Posterior vena cava (tissue), 2 donors: ENCODE data around the gene IKBKG. TPM values are rescaled to one million over a fixed set of nuclear protein-coding genes. Genes with fewer than 3 reads are reported as not detected.
"Not testable (repeated sequence)": the region's sequence is repeated elsewhere in the genome, so short reads cannot be mapped to it uniquely, and the experiment has no call there.

Experiments
- DNase-seq: peaks from one replicate; pipeline ENCODE4 v3.0.0-alpha.2; 2020; ENCODE audit warnings: low spot score
- intact Hi-C, 2 donors: fragments of 100-400 bp; cut with DNase I; formaldehyde crosslinking; loops; one replicate each; pipeline versions ENCODE4 v1.14.1 to v1.14.2; 2022 to 2023
- total RNA-seq, 2 donors: library from RNA; stranded (reverse); fragmentation: NEBNext Ultra II Directional; extraction: Animal tissue kit (Norgen Biotek cat#: 25700); gene quantifications; one replicate each; pipeline ENCODE4 v1.2.1, GENCODE V29; 2021
- donor health status: DM: yes; HTN: yes; CAD: no.
- donor health status: DM: yes; HTN: yes; CAD: no.

Gene IKBKG
- total RNA-seq, 2 donors from 2014 or later, result 24.2 to 25.6 TPM

DNA sequence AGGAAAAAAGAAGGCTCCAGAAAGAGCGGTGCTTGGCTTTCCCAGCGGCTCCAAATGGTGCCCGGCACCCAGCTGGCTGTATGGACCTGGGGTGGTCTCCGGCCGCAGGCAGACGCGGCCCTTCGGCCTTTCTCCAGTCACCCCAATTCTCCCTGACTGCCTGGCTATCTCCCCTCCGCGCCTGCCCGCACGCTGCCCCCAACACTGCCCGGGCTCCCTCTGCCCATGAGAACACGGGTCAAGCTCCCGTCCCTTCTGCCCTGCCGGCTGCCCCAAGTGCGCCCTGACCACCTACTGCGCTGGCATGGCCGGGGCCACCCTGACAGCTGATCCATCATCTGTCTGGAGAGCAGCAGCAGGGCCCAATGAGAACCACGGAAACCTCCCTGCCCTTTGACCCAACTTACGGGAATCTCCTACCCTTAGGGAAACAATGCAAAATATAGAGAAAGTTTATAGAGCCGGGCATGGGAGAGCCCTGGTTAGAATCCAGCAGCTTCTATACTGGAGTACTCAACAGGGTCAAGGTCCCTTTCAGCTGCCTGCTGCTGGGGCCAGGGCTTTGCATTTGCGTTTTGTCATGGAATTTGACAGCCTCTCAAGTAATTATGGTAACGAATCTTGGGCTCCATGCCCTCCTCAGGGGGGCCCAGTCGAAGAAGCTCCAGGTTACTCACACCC, 30.2 kb upstream of the IKBKG start:
- intact Hi-C loops, result loop anchor here in 1 of 2 donors (5.0 kb wide), 1 partner anchor 740 kb away; no protein-coding TSS in a partner anchor
- DNase-seq, result no peak

DNA sequence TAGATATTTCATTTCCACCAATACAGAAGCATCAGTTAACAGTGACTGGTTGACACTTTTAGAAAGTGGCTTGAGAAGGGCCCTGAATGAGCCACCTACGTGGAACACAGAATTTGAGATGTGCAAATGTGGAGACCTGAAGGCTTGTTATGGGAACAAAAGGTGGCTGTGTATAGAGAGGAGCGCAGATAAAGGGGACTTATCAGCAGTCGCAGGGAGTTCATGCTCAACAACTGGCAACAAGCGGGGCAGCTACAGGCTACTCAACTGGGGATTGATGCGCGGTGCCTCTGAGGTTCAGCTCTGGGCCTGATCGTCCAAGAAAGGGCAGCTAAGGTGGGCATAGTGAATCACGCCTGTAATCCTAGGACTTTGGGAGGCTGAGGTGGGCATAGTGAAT, 28.0 kb upstream of the IKBKG start:
- intact Hi-C loops, result loop anchor here in 1 of 2 donors (5.0 kb wide), 1 partner anchor 742 kb away; no protein-coding TSS in a partner anchor
- DNase-seq, result no peak

DNA sequence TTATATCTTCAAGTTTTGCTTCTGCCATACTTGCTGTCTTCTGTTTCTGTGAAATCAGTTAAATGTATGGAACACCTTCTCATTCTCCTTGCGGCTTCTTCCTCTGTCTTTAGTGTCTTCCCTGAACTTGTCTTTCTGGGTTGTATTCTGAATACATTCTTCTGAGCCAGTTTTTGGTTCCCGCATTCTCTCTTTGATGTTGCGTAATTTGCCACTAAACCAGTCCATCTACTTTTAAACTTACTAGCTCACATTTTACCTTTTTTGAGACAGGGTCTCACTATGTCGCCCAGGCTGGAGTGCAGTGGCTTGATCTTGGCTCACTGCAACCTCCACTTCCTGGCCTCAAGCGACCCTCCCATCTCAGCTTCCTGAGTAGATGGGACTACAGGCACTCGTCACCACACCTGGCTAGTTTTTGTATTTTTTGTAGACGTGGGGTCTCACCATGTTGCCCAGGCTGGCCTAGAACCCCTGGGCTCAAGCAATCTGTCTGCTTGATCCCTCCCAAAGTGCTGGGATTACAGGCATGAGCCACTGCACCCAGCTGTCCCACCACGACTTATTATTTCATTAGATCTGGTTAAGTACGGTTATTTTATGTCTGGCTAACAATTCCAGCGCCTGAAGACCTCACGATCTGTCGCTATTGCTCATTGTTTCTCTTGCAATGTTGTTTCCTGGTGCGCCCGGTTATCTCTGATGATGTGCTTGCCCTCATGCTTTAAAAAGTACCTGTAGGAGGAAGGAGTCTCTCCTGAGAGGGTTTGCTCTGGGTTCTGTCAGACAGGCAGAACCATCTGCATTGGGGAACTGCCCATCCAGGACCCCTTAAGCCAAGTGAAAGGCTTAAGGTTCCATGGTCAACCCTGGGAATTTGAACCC, 21.6 kb upstream of the IKBKG start:
- intact Hi-C loops, result no loop called here
- DNase-seq, result no peak

DNA sequence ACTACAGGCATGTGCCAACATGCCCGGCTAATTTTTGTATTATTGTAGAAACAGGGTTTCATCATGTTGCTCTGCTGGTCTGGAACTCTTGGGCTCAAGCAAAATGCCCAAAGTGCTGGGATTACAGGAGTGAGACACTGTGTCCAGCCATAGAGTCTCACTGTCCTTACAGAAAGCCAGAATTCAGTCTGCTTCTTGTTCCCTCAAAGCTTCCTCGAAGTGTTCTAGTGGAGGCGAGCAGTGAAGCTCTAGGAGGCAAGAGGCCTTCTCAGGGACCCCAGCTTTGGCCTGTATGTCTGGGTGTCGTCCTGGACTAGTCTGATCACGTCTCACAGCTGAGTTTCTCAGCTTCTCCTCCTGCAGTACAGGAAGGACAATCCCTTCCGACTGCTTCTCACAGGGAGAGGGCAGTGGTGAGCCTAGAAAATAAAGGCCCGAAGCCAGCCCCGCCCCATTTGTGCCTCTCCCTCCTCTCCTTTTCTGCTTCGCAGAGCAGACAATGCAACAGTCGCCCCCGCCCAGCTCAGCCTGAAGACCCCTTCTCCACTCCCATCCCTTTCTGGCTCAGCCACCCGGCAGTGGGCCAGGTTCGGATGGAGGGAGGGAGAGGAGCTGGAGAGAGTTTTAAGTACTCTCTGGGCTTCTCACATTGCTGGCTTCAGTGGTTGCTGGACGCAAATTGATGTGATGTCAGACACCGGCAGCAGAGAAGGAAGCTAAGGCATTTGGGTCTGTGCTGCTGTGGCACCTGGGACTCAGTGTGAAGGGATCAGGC, 20.3 kb upstream of the IKBKG start:
- peak; percentile 94 for DNase-seq

DNA sequence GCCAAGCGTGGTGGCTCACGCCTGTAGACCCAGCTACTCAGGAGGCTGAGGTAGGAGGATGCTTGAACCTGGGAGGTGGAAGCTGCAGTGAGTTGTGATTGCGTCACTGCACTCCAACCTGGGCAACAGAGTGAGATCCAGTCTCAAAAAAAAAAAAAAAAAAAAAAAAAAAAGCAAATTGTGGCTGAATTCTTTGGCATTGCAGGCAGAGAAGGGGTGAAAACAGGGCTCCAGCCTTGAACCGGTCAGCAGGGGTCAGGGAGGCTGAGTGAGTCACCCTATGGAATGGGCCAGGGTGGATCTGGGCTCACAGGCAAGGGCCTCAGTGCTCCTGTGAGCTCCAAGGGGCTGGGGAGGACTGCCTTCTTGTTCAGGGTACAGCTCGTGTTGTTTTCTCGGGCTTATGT, 18.2 kb upstream of the IKBKG start:
- intact Hi-C loops, result no loop called here
- DNase-seq, result no peak

More for the DNA sequence above, 20.3 kb upstream of the IKBKG start:
- intact Hi-C loops, result no loop called here

DNA sequence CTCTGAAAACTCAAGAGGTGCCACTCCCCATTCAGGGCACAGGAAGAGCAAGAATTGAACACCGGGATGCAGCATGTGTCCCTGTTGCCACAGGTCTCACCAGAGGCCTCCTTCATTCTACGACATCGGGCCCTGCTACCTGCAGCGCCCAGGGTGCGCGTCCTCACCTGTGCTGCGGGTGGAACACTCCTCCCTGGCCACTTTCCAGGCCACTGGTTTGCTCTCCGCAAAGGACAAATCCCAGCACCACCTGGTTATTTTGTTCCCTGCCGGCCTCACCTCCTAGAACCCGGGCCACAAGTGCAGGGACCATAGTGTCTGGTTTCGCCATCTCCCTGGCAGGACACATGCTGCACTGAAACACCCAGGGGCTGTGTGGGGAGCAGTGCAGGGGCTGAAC, 17.1 kb upstream of the IKBKG start:
- no peak for DNase-seq
- intact Hi-C loops, result loop anchor here in 1 of 2 donors (5.0 kb wide), 1 partner anchor 43 kb away; the partner anchor contains the start of gene UBL4A

DNA sequence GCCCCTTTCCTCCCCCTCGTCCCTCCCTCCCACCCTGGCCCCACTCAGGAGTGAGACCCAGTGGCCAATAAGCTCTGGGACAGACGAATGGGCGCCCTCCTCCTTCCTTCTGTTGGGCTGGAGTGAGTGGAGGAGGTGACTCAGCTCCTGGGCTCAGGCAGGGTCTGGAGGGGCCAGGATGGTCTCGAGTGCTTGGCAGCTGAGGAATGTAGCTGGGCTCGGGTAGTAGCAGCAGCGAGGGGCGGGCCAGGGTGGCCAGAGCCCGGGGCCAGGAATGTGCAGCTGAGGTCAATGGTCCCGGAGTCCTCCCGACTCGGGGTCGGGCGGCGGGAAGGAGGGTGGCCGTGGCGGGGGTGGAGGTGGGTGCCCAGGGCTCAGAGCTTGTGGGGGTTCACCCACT, 15.8 kb upstream of the IKBKG start:
- no peak for DNase-seq
- intact Hi-C loops, result loop anchor here in 1 of 2 donors (5.0 kb wide), 1 partner anchor 44 kb away; the partner anchor contains the start of gene UBL4A

DNA sequence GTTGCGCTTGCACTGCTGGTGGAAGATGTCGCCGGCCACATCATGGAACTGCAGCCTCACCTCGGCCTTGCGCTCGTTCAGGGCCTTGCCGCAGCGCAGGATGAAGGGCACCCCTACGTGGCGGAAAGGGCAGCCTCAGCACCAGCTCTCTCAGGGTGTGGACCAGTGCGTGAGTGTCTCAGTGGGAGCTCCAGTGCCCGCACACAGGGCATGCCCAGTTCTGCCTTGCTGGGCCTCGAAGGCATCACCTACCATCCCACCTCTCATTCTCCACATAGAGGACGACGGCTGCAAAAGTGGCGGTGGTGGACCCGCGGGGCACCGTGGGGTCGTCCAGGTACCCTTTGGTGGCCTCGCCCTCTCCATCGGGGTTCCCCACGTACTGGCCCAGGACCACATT, 14.7 kb upstream of the IKBKG start:
- no peak for DNase-seq

DNA sequence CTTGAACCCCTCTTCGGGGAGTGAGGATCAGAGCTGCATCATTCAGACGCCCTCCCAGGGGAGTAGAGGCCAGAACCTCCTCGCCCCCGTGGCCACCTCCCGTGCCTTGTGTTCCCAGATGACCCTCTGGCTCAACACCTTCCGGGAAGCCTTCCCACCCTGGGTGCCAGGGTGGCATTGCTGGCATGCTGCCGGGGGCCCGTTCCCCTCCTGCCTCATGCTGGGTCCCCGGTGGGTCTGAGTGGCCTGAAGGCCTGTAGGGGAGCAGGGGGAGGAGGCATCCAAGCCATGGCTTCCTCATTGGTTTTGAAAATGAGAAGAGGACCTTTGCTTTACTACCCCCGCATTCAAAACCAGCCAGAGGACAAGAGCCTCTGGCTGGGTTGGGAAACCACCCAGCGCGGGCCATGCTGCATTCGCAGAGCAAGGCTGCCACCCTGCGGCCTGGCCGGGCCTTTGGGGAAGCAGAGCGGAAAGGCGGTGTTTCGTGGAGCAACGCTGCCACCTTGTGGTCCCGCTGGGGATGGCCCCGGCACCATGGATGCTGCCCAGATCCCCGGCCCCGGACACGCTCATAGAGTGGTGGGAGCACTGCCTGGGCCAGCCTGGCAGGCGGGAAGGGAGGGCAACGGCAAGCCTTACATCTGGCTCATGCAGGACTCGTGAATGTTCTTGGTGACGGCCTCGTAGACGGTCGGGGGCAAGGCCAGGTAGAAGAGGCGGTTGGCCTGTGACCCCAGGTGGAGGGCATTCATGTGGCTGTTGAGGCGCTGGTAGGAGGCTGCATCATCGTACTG, 12.7 kb upstream of the IKBKG start:
- intact Hi-C loops, result loop anchor here in 1 of 2 donors (5.0 kb wide), 1 partner anchor 47 kb away; the partner anchor contains the start of gene UBL4A
- DNase-seq, result peak; percentile 97

More for the DNA sequence above, 14.7 kb upstream of the IKBKG start:
- intact Hi-C loops, result loop anchor here in 1 of 2 donors (5.0 kb wide), 1 partner anchor 45 kb away; the partner anchor contains the start of gene UBL4A

DNA sequence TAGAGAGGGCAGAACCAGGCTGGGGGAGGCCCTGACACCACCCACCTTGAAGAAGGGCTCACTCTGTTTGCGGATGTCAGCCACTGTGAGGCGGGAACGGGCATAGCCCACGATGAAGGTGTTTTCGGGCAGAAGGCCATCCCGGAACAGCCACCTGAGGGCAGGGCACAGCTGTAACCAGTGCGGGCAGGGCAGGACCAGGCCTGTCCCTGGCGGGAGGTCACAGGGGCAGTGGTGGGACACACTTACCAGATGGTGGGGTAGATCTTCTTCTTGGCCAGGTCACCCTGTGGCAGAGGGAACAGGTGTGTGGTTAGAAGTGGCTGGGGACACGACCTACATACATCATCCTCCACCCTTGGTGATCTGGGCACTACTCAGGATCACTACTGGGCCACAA, 11.5 kb upstream of the IKBKG start:
- intact Hi-C loops, result no loop called here
- DNase-seq, result no peak

DNA sequence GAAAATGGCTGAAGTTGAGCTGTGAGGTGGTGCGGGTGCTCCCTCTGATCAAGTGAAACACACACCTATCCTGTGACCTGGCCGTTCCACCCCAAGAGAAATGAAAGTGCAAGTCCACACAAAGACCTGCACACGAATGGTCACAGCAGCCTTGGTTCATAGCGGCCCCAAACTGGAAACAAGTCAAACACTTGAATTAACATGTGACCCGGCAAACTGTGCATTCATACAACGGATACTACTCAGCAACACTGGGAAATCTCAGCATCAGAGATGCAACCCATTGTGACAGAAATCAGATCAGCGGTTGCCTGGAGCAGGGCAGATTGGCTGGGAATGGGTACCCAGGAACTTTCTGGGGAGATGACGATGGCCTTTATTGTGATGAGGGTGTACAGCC, 8.3 kb upstream of the IKBKG start:
- intact Hi-C loops, result no loop called here

DNA sequence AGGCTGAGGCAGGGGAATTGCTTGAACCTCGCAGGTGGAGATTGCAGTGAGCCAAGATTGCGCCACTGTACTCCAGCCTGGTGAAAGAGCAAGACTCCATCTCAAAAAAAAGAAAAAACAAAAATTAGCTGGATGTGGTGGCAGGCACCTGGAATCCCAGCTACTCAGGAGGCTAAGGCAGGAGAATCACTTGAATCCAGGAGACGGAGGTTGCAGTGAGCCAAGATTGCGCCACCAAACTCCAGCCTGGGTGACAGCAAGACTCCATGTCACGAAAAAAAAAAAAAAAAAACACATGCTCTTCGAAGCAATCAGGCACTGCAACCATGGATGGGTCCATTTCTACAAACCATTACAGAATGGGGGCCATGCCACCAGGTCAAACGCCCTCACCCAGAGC, 7.1 kb upstream of the IKBKG start:
- DNase-seq, intact Hi-C loops: not testable (repeated sequence)

More for the DNA sequence above, 8.3 kb upstream of the IKBKG start:
- no peak for DNase-seq

DNA sequence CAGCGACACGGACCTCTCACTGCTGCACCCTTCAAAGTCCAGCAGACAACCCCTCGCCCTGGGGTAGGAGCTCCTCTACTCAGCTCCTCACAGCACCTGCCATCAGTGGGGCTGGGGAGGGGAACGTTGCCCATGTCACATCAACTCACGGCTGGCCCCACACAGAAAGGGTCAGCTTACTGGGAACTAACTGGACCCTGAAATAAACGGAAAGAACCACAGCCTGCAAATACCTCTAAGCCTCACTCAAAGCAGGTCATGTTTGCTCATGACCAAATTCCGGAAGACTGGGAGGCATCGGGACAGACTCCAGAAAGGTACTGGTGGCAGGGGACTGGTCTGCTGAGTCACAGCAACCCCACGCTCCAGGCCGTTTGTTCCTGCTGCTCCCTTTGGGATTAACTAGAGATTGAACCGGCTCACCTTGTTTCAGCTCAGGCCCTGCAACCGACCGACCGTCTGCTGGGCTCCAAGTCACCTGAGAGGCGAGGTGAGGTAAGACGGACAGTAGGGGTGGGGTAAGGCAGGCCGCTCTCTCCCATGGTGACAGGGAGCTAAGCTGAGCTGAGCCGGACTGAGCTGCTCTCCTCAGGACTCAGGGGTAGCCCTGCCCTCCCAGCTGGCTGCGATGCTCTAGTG, 6.4 kb upstream of the IKBKG start:
- DNase-seq, result no peak
- intact Hi-C loops, result no loop called here

DNA sequence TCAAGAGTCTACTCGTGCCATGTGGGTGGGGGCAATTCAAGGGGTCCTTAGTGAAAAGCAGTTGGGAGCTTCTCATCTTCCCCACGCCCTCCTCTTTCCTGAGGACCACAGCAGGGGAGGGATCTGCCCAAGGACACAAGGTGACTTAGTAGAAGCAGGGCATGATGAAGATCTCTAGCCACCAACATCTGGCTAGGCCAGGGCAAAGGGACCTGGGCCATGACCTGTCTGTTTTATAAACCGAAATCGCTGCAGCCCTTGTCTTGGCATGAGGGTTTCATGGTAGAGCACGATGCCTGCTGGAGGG, 5.9 kb upstream of the IKBKG start:
- no peak for DNase-seq
- intact Hi-C loops, result no loop called here

DNA sequence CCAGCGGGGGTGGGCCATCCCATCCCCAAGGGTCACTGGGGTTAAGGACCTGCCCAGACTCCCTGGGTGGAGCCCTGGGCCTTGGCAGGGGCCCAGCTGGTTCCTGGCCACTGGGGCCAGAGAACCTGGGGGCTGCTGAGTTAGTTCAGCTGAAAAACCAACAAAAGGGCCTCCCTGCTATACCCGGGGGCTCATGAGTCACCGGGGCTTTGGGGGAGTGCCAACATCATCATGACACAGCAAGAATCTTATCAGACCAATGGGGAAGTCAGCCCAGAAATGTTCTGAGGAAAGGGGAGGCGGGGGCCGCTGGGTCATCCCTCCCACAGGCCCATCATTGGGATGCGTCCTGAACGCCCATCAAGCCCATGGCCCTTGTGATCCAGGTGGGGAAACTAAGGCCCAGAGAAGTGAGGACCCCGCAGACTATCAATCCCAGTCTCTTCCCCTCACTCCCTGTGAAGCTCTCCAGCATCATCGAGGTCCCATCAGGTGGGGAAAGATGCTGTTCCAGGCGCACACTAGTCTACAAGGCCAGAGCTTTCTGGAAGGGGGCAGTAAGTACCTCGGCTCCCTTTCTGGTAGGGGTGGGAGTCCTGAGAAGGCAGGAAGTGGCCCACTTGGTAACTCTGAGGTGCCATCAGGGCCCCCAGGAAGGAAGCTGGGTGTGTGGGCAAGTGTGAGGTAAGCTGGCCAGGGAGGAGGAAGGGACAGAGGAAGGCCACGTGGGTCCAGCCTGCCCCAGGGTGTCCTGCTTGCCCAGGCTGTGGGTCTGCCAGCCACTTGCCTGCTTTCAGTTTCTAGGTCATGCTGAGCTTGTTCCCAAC, 5.3 kb upstream of the IKBKG start:
- DNase-seq, result peak; percentile 95
- intact Hi-C loops, result no loop called here

DNA sequence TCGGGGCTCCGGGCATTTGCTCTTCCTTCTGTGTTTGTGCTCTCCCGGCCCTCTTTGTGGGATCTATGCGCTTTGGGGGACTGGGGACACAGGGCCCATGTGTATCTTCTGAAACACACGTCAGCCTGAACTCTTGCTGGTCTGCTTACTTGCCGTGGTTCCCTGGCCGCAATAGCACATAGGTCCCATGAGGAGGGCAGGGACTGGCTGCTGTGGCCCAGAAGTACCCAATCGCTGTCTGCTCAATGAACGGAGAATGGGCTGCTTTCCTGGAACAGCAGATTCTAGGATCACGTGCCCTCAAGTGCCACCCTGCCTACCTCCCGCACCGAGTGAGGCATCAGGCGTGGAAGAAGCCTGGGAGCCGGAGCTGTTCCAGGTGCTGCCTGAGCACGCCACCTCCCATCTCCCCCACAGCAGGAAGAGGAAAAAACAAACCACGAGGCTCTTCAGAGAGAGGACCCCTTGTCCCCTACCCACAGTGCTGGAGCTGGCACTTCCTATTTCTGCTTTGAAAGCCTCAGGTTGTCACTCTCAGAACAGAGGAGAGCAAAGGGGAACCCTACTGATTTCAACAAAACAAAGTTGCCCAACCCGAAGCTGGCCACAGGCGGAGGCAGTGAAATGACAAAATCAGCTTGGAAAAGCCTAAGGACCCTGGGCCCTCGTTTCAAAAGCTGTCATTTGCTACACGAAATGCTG, 4.5 kb upstream of the IKBKG start:
- no peak for DNase-seq
- intact Hi-C loops, result no loop called here
